RWPE1 (cell line): ENCODE measurements around the gene KIRREL1.

Experiments used
- CTCF ChIA-PET: fragments of 350-600 bp; sonication (Branson Sonifier 250); formaldehyde crosslinking; extraction: SDS; loops from one replicate; lab custom pipeline; 2021; lab: Yijun Ruan, JAX
- POLR2A ChIA-PET: fragments of 400-600 bp; formaldehyde crosslinking; extraction: SDS; loops from one replicate; lab custom pipeline; 2020; ENCODE audit warnings: antibody characterized with exemption; ENCODE audit not compliant: low non-redundant PET; lab: Yijun Ruan, JAX
- DNase-seq: peaks from one replicate; pipeline ENCODE4 v3.0.0; 2012; ENCODE audit warnings: low spot score
- H3K27ac ChIP-seq: fragments of 450-650 bp; 2 replicates; pipeline ENCODE4 v1.5.1; 2017
- CTCF ChIP-seq: fragments of 450-650 bp; conservative IDR thresholded peaks from 2 replicates; pipeline ENCODE4 v1.5.1; 2017; ENCODE audit warnings: low read depth, mild to moderate bottlenecking

KIRREL1 gene

GRCh38 chr1:158028969-158029368 is 35.5 kb downstream of the KIRREL1 start:
- ChIA-PET CTCF (no interaction called here), POLR2A (no interaction called here)
- H3K27ac ChIP-seq, result peak overlapping the region; percentile 65
- no peak for TF ChIP-seq CTCF
- DNase-seq, result peak; percentile 57

GRCh38 chr1:158035014-158035413 is 41.6 kb downstream of the KIRREL1 start:
- ChIA-PET CTCF (interaction anchor here (0.6 to 2.5 kb wide), 4 partner anchors 15 to 880 kb away, joined by 3 to 12 read pairs (median 4); no protein-coding TSS in a partner anchor), POLR2A (no interaction called here)
- no peak for TF ChIP-seq CTCF
- peak overlapping the region; percentile 46; the same call in 1 of the 2 replicates for H3K27ac ChIP-seq
- DNase-seq, result no peak

- peak; percentile 65 for TF ChIP-seq CTCF
- DNase-seq, result no peak
- H3K27ac ChIP-seq, result peak overlapping the region; percentile 92
- POLR2A ChIA-PET, result no interaction called here
- CTCF ChIA-PET, result interaction anchor here (0.7 to 3.2 kb wide), 4 partner anchors 10 to 1080 kb away, joined by 3 to 27 read pairs (median 4); no protein-coding TSS in a partner anchor
Observed at GRCh38 chr1:158035976-158036583, 42.6 kb downstream of the KIRREL1 start.

- TF ChIP-seq CTCF, result no peak
- POLR2A ChIA-PET, result no interaction called here
- no peak for DNase-seq
- CTCF ChIA-PET, result interaction anchor here (0.6 to 3.2 kb wide), 8 partner anchors 11 to 216 kb away, joined by 3 to 27 read pairs (median 3); no protein-coding TSS in a partner anchor
- H3K27ac ChIP-seq, result peak overlapping the region; percentile 92
Observed at GRCh38 chr1:158037008-158037865, 43.8 kb downstream of the KIRREL1 start.

GRCh38 chr1:158037866-158038359 is 44.5 kb downstream of the KIRREL1 start:
- peak; percentile 45 for DNase-seq

More at GRCh38 chr1:158037866-158038359, 44.5 kb downstream of the KIRREL1 start:
- POLR2A ChIA-PET, result no interaction called here
- no peak for TF ChIP-seq CTCF
- CTCF ChIA-PET, result interaction anchor here (0.6 to 3.2 kb wide), 4 partner anchors 37 to 217 kb away, joined by 3 to 27 read pairs (median 4); no protein-coding TSS in a partner anchor
- H3K27ac ChIP-seq, result peak overlapping the region; percentile 92
